ENCODE measurements around the gene KRT32.

Gene KRT32

DNA sequence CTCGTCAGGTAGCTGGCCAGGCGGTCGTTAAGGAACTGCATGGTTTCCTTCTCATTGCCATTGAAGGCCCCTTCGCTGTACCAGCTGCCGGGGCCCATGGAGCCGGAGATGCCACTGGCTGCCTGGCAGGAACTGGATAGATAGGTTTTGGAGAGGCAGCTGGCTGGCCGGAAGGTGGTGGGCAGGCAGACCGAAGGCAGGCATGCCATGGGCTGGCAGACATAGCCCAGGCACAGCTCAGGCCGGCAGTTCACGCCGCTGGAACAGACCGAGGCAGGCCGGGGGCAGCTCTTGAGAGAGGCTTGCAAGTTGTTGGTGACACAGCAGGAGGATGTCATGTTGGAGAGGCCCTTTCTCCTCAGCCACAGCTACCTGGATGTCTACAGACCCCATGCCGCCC lies at the start of gene KRT32:
Gene KRT32, minus strand, starts transcription at position 399 of the 400 bp plus-strand sequence. Its CDS starts 61 bp downstream, at position 338.
- DNase-seq, result no peak

DNA sequence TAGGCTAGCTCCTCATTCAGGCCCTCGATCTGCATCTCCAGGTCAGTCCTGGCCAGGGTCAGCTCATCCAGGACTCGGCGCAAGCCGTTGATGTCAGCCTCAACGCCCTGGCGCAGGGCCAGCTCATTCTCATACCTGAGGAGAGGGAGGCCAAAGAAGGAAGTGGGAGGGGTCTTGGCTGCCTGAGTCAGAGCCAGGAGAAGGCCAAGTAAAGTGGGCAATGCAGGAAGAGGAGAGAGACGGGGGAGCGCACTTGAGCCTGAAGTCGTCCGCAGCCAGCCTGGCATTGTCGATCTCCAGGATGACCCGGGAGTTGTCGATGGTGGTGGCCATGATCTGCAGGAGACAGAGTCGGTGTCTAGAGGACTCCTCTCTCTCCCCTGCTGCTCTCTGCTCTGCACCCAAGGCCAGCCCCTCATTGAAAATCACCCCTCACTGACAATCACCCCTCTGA lies 49.7 kb upstream of the KRT32 start:
- DNase-seq, result no peak

DNA sequence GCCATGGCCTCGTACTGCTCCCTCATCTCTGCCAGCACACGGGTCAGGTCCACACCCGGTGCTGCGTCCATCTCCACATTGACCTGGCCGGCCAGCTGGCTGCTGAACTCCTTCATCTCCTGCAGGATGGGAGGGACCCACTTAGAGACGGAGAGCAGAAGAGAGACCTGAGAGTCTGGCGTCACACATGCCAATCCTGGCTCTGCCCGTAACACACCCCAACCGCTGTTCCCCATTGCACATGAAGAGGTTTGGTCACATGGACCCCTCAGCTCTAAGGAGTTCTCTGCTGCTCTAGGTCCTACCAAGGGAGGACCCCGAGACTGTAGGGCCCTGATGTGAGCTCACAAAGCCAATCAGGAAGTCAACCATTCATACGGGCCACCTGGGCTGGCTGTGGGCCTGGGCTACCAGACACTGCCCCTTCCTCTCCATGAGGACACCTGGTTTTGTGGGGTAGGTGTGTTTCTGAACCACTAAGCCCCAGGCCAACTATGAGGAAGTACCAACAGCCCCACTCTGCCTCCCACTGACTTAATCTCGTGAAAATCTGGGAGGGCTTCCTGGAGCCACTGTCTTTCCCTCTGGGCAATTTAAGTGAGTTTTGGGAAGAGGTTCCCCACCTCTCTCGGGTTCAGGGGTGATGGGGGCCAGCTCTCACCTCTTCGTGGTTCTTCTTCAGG lies 49.1 kb upstream of the KRT32 start:
- no peak for DNase-seq

DNA sequence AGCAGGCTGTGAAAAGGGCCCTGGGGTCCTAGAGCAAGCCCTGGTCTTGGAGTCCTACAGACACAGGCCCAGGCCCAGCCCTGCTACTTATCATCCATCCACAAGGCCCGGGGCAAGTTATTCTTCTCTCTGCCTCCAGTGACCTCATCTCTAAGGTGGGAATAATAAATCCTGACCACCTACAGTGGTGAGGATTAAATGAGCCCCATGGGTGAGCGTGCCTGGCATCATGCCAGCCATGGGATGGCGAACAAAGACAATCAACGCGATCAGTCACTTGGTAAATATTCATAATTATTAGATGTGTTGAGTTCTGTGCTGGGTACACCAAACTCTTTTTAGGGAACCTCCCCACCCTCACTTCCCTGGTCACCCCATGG lies 46.0 kb upstream of the KRT32 start:
- no peak for DNase-seq

DNA sequence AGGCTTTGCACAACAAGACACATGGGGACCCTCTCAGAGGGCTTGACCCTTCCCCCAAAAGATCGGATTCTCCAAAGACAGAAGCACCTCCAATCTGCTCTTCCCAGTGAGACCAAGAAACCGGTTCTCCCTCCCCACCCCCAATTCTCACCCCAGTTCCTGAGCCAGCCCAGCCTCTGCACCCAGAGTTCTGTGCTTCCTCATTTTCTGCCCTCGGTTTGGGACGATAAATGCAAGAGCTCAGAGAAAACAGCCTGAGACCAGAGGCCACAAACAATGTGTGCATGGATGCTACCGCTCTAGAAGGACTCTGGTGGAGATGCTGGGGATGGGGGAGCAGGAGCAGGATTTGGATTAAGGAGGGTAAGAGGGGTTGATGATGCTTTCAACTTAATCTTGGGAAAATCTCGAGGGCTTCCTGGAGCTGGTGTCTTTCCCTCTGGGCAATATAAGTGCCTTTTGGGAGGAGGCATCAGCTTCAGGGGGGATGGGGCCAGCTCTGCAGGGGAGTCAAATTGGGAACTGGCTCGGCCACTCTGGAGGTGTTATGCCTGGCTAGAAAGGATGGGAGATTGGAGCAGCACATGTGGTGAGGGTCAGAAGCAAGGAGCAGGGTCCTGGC lies 45.5 kb upstream of the KRT32 start:
- no peak for DNase-seq

GRCh38 chr17:41511716-41512115 lies 44.5 kb upstream of the KRT32 start:
- DNase-seq, result no peak

- DNase-seq, result peak in 1 of 2 experiments; percentile 16
Observed at GRCh38 chr17:41511116-41511515, 43.9 kb upstream of the KRT32 start.

DNA sequence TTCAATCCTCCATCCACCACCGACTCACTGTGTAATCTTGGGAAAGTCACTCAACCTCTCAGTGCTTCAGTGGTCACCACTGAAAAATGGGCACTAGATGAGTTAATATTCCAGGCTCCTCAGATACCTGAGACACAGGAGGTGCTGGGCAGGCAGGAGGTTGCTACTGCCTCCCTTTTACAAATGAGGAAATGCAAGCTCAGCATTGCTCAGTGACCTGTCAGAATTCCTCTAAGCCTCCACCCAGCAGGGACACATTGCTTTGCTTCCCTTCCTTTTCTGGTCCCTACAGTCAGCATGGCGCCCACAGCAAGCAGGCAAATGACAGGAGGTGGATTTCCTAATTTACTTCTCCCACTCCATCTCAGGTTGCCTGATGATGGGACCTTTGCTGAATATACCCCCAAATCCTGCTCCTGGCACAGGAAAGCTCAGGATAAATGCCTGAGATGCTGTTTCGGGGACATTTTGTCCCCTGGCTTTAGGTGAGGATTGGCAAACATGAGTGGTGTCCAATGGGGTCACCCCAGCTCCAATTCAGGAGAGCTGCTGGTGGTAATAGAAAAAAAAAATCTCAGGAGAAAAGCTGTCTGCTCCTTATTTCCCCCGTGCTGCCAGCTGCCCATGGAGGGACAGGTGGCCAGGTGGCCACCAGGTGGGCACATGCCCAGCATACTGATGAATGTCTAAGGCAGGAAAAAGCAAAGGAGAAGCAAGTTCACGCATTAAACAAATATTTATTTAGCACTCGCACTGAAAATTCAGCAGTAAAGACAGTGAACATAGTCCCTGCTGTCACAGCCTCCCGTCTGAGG lies 43.3 kb upstream of the KRT32 start:
- DNase-seq, result no peak

DNA sequence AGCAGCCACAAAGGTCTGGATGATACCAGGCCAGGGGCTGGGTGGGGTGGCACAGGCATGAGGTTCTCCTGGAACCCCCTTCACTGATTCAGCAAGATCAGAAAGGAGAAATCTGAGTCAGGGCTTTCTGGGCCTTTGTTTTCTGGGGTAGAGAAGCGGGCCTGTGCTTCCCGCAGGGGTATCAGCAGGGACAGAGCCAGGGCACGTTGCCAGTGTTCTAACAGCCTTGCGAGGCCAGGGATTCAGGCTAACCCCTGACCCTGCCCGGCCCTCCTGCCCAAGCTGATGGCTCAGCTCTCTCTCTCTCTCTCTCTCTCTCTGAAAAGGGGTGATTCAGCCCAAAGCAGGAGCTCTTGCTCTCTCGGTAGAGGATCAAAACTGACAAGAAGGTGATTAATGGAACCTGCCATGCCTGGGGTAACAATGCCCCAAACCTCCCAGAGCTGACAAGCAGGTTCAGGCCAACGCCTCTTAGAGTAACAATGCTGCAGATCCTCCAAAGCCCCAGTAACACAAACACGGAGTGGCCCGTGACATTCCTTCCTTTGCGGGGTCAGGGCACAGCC lies 40.2 kb upstream of the KRT32 start:
- no peak for DNase-seq

DNA sequence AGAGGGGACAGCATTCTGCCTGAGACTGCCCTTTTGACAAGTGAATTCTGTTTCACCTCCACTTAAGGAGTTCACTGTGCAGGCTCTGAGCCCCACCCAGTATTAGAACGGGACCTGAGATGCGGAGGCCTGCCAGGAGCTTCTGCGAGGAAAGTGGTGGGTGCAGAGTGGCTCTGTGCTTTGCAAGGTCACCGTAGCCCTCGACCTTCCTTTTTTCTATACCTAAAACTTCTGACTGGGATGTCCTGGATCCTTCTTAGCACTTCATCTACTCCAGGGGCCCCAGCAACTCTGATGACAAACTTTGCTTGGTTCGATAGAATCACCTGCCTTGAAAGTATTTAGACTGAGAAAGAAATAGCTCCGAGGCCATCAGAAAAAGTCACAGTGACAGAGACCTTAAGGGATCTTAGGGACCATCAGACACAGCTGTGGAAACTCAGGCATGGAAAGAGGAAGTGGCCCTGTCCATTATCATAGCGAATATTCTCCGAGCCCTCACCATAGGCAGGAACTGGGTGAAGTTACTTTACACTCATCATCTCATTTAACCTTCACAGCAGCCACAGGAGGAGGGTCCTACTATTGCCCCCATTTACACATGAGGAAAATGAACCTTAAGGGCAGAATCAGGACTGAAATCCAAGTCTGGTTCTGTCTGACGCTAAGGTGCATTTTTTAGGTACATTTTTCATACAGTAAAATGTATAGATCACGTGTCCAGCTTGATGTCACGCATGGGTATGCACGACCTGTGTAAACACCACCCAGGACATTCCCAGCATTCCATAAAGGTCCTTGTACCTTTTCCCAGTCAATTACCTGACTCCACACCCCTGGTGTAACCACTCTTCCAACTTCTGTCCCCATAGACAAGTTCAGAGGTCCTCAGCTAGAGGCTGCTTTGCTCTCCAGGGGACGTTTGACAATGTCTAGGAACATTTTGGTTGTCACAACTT lies 38.9 kb upstream of the KRT32 start:
- DNase-seq, result no peak

GRCh38 chr17:41505007-41505808 lies 38.0 kb upstream of the KRT32 start, which contains the start of gene KRT13:
Gene KRT13, minus strand, starts transcription at chr17:41505612. Its CDS starts 62 bp downstream, at chr17:41505550.
- DNase-seq, result no peak

DNA sequence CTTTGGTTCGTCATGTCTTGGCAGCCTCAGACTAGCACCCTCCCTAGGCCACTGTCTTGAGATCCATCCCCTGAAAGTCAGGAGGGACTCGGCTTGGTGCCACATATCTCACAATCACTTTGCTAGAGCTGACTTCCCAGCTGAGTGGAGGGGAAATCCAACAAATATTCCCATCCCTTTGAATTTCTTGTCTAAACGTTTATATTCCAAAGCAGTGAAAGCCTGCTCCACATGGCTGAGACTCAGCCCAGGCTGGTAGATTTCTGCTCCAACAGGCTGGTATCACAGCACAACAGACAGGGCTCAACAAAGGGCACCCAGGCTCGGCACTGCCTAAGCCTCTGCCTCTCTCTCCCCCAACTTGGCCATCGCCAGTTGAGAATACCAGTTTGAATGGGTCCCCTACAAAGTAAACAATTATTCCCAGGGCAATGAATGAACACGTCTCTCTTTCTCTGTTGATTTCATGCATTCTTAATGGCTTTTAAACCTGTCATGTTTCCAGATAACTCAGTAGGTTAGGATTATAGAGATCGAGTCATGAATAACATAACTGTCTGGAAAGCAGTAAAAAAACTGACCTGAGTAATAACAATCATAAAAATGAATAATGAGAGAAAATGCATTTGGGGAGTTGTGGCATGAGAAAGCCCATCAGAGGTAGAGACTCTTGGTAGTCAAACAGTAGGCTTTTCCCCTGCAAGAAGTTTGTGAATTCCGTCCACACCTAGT lies 37.2 kb upstream of the KRT32 start:
- no peak for DNase-seq

- DNase-seq, result no peak
Observed at GRCh38 chr17:41503202-41503601, 36.0 kb upstream of the KRT32 start.

- no peak for DNase-seq
Observed at GRCh38 chr17:41500131-41500911, 33.1 kb upstream of the KRT32 start.

- no peak for DNase-seq
Observed at GRCh38 chr17:41499714-41500113, 32.5 kb upstream of the KRT32 start.

GRCh38 chr17:41498276-41498675 lies 31.1 kb upstream of the KRT32 start:
- no peak for DNase-seq

GRCh38 chr17:41496803-41497484 lies 29.8 kb upstream of the KRT32 start:
- peak; percentile 74 to 88 for DNase-seq

- no peak for DNase-seq
Observed at GRCh38 chr17:41494524-41494923, 27.3 kb upstream of the KRT32 start.

DNA sequence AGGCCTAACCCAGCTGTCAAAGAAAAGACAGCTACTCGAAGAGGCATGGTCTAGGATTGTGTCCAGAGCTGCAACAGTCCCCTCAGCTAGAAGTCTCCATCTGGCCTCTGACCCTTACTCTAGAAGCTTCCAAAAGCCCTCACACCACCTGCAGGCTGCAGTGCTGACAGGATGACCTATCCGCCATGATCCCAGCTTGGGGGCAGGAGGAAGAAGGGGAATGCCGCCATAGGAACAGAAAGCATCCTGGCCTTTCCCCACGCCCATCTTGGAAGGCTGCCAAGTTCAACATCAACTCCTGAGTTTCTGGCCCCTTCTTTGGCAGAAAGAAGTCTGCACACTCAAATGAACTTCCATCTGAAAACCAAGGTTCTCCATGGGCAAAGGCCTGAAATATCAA lies 25.6 kb upstream of the KRT32 start:
- peak in 1 of 2 experiments; percentile 20 for DNase-seq
